Measurements from ENCODE around the gene ZFP69B.

GRCh38 chr1:40475268-40475667 lies 25.0 kb downstream of the ZFP69B start:
- TF ChIP-seq POLR2AphosphoS5 (IDR thresholded peaks at IDR 0.05), result no peak
- no peak for TF ChIP-seq CTCF (IDR thresholded peaks at IDR 0.05)

All from upper lobe of left lung (tissue), 4 donors.